Activated CD4-positive, alpha-beta T cell treated with anti-CD3 and anti-CD28 coated beads for 4 hours (primary cell): ENCODE measurements around the gene LAMB2.
A peak's percentile ranks its signal among the peaks of the same experiment; 100 is the strongest.

Experiments
- DNase-seq, 2 donors: peaks; one replicate each; pipeline ENCODE4 v3.0.0-alpha.2; 2020

The LAMB2 gene

DNA sequence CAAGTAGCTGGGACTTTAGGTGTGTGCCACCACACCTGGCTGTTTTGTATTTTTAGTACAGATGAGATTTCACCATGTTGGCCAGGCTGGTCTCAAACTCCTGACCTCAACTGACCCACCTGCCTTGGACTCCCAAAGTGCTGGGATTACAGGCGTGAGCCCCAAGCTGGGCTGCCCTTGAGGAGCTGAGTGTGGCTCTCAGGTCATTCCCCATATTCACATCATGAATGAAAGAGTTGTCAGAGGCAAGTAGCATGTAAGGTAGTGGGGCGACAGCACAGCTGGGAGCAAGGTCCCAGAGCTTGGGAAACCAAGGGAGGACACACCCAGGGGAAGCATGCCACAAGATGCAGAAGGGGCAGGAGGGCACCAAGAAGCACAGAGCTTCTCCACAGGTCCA lies 28.3 kb upstream of the LAMB2 start:
- DNase-seq, result no peak

DNA sequence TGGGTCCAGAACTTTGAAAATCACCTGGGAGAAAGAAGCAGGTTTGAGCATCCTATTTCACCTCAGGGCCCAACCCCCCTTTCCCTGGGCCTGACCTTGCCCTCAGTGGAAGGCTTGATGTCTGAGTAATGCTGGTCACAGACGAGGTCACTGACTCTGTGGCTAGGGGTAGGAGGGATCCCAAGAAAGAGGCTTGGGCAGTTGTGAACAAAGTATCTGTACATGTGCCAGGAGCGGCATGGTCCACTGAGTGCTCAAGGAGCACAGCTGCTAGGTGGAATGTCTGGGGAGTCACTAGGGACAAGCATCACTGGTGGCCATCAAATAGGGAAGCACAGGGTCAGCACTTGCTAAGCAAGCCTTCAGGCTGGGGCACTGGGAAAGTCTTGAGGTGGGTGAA lies 25.9 kb upstream of the LAMB2 start:
- DNase-seq, result no peak

DNA sequence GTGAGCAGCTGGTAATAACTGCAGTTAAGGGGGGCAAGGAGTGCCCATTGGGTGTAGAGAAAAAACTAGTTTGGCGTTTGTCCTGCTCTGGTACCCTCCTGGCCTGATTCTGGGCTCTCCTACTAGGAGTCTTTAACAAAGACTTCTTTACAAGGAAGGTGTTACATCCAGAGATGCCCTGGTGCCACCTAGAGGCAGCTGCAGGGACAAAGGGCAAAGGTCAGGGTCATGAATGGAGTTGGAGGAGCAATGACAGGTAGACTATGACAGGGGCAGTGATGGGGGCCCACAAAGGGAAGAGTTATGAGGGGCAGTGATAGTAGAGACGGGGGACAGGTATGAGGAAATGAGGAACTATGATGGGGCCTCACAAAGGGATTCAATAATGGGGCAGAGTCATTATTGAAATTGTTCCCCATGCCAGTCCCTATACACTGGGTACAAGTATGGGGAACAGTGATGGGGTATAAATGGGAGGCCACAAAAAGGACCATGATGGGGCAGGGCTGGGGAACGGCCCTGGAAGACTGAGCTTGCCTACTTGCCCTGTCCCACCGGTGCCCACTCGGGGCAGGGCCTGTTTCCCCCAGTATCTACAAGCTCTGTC lies 25.4 kb upstream of the LAMB2 start:
- peak; percentile 51 to 66 for DNase-seq

DNA sequence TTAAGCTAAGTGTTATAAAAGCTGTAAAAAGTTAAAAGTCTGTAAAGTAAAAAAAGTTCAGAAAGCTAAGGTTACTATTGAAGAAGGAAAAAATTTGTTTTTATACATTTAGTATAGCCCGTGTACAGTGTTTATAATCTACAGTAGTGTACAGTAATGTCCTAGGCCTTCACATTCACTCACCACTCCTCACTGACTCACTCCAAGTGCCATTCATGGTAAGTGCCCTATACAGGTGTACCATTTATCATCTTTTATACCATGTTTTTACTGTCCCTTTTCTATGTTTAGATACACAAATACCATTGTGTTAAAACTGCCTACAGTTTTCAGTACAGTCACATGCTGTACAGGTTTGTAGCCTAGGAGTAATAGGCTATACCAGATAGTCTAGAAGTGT lies 24.4 kb upstream of the LAMB2 start:
- no peak for DNase-seq

DNA sequence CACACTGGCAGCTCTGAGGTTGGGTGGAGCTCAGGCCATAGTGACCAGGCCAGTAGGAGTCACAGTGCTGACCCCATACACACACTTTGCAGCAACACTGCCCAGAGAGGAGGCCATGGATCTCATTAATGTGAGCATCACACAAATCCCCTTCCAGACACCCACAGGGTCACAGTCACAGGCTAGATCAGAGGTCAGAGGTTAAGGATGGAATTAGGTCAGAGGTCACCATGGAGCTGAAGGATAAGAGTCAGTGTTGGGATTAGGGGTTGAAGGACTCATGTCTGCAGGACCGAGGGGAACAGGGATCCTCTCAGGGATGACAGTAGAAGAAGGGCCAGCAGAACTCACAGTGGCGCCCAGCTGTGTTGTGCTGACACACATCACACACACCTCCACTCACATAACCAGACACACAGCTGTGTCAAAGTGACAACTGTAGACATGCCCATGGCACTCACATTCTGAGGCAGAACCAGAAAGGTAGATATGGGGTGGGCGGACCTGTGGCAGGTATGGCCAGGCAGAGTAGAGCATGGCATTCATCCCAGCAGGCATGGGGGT lies 20.6 kb upstream of the LAMB2 start:
- no peak for DNase-seq

DNA sequence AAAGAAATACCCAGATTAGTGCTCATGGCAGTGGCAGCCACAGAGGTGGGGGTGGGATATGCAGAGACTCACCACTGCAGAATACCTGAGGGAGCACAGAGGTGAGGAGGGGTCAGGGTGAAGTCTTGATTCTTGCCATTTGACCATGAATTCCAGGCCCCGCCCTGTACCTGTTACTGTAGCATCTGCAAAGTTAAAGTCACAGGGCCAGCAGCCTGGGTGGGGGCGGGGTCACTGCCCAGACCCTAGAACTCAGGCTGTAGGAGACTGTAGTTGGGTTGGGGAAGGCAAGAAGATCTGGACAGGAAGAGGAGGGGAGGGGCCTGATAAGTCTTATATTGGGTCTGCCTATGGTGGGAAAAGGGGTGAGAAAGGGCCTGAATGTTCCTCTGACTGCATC lies 18.8 kb upstream of the LAMB2 start:
- DNase-seq, result no peak

DNA sequence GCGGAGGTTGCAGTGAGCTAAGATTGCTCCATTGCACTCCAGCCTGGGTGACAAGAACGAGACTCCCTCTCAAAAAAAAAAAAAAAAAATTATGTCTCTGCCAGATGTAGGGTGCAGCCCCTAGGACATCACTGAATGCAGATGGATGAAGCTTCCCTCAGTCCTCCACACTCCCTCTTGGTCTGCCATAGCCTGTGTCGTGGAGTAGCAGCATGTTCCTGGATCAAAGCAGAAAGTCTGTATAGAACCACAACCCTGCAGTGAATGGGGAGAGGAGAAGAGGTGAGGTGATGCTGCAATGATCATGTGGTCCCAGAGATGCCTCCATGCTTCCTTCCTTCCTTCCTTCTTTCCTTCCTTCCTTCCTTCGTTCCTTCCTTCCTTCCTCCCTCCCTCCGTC lies 15.3 kb upstream of the LAMB2 start:
- DNase-seq, result no peak

DNA sequence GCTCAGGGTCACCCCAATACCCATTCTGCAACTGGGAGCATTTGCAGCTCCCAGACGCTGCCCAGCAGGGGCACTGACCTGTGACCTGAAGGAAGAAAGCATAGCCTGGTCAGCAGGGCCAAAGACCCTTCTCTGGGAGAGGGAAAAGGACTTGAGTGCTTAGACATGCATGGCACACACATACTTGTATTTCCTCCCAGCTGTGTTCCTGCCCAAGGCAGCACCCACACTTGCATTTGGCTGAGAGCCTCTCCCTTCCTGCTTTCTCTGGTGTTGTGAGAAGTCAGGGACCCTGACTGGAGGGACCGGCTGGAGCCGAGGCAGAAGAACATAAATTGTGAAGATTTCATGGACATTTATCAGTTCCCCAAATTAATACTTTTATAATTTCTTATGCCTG lies 7.2 kb upstream of the LAMB2 start:
- DNase-seq, result no peak

DNA sequence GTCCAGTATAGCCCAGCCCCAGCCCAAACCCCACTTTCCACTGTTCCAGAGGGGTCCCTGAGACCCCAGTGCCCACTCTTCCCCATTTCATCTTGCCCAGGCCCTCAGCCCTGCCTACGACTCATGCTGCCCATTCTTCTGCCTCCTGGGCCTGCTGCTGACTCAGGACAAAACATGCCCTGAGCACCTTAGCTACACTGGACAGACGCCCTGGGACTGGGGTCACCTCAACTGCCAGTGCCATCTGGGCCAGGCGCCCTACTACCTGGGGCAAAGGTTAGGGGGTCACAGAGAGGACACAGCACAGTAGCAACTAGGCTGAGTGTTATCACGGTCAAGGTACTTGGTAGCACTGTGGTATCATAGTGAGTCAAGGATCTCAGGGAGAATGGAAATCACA lies 2.6 kb upstream of the LAMB2 start:
- DNase-seq, result no peak

DNA sequence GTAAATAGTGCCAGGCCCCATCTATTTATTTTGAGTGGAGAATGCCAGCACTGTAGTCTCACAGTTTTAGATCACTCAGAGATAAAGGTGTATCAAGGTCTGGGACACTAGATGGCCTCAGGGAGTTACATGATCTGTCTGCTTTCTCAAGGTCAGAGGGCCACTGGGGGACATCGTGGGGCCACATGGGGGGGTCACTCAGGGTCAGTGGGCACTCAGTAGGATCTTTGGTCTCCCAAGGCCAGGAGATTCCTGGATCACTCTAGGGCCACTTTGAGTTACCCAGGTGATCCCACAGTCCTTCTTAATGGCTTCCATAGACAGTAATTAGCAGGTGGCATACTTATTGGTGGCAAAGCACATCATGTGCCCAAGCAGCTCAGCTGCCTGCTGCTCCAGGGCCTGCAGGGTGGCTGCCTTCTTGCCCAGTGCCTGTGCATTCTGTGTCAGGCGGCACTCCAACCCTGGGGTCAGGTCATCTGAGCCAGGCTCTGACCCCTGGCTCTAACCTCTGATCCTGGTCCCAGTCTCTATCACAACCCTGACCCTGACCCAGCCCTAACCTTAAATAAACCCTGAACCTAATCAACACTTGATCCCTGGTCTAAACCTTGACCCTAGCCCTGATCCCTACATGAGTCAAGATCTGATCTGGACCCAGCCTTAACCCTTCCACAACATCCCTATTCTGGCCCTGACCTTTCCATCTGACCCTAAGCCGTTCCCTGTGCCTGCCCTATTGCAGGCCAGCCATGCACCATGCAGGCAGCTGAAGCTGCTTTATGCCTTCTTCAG lies 1.8 kb upstream of the LAMB2 start:
- no peak for DNase-seq

DNA sequence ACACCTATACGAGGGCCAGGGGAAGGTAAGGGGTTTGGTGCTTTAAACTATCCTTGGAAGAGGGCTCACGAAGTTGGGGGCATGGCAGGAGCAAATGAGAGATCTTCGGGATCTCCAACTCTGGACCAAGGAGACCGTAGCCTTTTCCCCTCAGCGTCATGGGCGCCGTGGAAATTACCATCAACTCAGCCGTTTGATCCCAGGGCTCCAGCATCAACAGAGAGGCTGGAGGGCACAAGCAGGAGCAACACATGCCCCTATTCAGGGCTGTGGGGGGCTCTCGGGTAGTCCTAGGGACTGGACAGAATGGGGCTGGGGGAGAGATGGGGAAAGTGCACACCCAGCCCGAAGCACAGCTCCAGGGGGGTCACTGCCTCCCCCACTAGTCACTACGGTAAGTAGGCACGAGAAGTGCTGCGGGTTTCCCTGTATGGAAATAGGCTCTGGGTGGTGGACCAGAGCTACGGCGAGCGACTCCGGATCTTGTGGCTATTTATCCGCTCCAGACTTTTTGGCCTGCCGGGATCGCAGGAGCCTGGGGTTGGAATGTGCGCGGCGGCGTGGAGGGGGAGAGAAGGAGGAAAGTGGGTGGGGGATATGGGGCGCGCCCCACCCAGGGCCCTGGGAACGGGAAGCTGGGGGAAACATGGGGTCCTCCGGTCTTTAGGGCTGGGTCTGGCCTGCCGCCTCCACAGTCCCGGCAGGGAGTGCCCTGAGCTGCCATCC lies 539 bp upstream of the LAMB2 start:
- no peak for DNase-seq

DNA sequence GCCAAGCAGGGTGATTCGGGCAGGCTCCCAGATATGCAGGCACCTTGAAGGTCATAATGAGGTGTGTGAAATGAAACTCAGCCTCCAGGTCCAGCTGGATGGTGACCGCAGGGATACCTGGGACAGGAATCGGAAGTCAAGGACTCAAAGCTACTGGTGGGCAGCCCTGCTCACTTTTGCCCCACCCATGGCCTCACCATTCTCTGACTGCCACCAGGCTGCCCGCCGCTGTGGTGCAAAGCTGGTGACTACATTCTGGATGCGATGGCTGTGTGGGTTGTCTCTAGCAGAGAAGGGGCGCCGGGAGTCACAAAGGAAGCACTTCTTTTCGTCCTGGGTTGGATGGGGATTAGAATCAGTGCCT lies 795 bp downstream of the LAMB2 start:
- DNase-seq, result no peak

DNA sequence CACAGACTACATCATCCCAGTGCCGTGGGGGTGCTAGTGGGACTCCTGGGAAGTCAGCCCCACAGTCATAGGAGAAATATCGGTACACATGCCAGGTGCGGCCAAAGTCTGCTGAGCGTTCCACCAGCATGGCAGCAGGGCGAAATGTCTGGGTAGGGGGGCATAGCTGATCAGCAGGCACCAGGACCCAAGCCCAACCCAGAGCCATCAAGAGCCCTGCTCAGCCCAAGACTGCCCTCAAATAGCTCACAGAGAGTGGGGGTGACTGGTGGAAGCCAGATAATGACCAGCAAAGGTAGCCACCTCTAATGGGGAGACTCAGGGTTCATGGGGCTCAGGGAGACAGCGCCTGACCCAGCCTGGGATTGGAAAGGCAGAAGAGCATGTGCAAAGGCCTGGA lies 1.3 kb downstream of the LAMB2 start:
- no peak for DNase-seq

DNA sequence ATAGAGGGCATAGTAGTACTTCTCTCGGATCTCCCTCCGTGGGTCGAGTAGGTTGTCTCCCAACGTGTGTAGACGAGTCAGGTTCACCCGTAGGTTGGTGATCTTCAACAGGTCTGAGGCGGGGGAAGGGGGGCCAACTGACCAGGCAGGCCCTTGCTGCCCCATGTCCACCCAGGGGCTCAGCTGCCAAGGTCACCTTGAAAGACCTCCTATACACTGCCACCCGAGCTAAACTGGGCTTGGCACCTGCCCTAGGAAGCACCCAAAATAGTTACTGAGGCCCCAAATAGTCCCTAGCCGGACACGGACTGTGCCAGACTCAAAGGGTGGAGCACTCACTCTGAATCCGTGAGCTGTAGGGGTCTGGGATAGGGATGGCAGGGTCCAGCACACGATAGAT lies 1.8 kb downstream of the LAMB2 start:
- DNase-seq, result no peak

DNA sequence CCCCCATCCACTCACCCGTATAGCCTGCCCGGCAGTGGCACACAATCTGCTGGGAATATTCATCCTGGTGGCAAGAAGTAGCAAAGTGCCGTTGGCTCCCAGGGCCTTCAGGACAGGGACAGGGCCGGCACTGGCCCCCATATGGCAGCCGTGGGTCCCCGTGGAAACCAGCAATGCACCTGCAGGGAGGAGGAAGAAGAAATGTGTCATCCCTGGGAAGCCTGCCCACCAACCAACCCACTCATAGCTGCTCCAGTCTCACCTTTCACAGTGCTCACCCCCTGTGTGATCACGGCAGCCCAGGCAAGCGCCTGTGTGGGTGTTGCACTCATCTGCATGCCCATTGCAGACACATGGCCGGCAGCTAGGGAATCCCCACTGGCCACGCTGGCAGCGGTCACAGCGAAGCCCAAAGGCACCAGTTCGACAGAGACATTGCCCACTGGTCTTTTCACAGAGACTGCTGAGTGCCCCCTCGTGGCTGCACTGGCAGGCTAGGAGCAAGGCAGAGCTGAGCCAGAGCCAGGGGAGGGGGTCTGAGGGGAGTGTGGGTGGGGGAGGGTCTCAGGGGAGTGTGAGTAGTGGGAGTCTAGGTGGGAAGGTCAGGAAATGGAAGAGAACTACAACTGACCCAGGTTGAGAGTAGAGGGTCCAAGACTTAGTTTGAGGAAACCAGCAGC lies 7.7 kb downstream of the LAMB2 start:
- DNase-seq, result no peak

DNA sequence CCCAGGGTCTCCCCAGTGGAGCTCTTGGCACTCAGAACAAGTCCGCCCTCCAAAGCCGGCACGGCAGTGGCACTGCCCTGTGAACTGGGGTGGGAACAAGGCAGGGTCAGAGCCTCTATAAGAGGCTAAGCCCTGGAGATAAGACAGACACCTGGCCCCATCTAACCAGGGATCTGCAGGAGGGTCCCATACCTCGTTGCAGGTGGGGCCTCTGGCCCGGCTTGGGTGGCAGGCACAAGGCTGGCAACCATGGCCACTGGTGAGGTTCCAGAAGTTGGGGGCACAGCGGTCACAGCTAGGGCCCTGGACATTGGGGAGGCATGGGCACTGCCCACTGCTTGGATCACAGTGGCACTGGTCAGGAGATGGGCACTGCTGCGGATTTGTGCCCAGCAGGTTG lies 8.6 kb downstream of the LAMB2 start:
- no peak for DNase-seq

DNA sequence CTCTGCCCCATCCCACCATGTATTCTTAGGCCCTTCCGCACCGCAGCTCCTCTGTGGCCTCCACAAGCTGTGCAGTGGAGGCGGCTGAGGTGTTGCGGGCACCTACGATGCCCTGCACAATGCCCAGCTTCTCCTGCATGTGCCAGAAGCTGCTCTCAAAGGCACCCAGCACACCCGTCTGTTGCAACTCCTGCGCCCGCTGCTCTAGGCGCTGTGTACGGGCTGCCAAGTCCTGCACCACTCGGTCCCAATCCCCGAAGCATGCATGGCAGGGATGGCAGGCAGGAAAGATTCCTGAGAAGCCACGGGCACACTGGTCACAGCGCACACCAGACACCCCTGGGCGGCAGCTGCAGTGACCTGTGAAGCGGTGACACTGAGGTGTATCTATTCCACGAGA lies 9.2 kb downstream of the LAMB2 start:
- DNase-seq, result no peak

DNA sequence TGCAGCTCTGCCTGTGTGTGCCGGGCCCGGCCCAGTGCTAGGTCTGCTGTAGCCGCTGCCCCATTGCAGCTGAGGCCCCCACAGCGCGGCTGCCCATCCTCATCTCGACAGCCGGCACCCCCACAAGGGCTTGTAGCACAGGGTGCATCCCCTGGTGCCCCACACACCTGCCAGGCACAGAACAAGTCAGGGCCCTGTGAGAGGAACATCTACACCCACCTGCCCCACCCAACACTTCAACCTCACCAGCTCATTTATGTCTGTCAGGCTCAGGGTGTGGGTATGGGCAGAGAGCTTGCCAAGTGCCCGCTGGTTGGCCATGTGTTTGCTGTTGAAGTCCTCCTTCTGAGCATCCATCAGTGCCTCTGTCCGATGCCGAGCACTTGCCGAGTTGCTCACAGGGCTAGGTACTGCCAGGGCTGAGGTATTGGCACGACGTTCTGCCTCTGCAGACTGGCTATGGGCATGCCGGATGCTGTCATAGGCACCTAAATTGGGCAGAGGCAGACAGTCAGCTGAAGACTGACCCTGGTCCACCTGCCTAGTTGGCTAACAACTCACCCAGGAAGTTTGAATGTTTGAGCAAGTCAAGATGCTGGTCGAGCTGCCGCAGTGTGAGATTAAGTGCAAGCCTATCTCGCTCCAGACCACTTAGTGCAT lies 9.8 kb downstream of the LAMB2 start:
- no peak for DNase-seq

DNA sequence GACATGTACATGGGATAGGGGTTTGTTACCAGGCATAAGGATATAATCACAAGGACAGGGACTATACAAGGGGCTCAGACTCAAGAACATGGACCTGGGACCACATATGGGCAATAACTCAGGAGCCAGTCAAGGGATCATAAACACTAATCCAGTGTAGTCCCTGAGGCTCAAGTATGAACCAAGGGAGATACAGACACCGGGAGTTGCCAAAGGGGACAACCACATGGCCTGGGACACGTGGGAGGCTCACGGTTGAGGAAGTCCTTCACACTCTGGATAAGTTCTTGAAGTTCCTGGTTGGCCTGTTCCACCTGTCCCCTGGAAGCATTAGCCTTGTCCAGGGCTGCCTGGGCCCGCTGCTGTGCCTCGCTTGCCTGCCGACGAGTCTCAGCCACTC lies 10.4 kb downstream of the LAMB2 start:
- DNase-seq, result no peak

DNA sequence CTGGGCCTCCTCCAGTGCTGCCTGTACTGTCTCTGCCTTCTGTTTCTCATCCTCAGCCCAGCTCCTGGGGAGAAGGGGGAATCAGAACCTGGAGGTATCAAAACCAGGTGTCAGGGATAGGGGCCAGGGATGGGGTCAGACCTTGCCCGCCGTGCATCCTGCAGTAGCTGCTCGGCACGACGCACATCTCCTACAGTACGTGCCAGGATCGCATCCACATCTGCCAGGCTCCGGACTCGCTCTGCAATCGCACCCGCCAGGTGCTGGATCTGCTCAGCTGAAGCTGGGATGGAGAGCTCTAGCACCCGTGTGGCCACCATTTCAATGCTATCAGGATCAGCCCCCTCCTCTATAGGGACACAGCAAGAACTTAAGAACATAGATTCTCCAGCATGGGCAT lies 10.8 kb downstream of the LAMB2 start:
- no peak for DNase-seq

DNA sequence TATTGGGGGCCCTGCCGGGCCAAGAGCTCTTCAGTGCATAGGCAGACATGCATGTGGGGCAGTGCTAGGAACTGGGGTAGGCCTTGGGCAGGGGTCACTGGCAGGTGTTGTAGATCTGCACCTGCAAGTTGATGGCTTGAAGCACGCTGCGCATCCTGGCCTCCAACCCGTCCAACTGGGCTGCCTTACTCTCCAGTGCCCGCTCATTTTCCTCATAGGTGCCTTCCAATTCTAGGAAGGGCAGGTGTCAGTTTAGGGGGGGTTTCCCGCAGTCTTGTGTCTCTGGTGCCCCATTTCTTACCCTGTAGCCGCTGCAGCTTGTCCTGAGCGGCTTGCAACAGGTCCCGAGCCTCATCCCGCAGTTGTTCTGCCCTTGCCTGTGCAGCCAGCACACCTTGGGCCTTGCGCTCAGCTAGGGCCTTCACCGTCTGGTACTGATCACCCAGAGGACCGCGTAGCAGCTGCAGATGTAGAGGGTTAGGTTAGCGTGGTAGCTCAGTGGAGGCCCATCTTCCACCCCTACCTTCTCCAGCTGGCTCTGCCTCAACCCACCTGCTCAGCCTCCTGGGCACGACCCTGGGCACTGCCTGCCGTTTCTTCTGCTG lies 11.6 kb downstream of the LAMB2 start:
- no peak for DNase-seq

DNA sequence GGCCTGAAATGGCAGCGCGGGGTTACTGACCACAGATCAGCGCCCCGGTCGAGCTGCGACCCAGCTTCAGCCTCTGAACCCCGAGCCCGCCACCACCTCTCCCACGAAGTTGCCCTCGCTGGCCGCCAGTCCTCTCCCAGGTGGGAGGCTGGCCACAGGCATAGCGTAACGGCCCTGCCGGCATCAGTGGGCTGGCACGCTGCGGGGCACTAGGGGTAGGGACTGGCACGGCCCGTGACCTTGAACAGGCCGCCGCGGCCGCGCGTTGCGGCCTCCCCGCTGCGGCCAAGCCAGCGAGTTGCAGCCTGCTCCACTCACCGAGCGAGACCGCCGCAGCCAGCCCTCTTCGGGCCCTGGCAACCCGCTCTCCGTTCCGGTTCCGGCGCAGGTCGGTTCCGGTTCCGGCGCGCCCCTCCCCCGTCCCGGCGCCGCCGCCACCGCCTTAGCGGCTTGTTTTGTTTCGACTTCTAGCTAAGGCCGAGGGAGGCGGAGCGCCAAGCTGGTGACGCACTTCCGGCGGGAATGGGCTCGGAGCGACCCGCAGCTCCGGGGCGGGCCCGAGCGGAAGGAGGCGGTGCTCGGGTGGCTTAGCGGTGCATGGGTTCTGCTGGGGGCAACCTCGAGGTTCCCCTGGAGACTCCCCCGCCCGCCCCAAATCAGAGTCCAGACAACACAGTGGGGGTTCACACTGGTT lies 12.3 kb downstream of the LAMB2 start, which contains the start of gene USP19:
Gene USP19, minus strand, starts transcription at position 386 of the 694 bp plus-strand sequence. CDS start 1,678 bp downstream, outside the sequence.
- peak; percentile 89 to 91 for DNase-seq
